GM12874 (cell line): Measurements from ENCODE around the gene SCCPDH.

Experiments used
- TF ChIP-seq, protein P1 (sequence below): IDR thresholded peaks from 2 replicates; pipeline ENCODE4 v1.5.1; 2011; ENCODE audit warnings: low read depth, mild to moderate bottlenecking, control low read depth, low read length, moderate library complexity; ENCODE audit not compliant: insufficient read depth

The SCCPDH gene

DNA sequence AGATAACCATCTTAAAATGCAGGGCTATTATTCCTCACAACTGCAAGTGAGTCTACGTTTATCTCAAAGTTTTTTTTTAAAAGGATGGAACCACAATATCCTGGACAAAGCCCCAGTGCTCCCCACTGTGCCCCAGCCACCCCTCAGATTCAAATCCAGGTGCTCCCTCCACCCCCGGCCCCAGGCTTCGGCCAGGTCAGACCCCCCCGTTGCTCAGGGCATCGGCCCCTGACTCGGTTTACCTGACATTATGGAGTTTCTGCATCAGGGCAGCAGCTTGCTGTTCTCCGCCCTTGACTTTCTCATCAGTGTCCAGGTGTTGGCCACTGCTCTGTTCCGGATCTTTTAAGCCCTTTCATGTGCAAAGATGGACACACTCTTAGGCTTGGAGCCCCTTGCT, 72.9 kb downstream of the SCCPDH start:
- TF ChIP-seq, protein P1, sequence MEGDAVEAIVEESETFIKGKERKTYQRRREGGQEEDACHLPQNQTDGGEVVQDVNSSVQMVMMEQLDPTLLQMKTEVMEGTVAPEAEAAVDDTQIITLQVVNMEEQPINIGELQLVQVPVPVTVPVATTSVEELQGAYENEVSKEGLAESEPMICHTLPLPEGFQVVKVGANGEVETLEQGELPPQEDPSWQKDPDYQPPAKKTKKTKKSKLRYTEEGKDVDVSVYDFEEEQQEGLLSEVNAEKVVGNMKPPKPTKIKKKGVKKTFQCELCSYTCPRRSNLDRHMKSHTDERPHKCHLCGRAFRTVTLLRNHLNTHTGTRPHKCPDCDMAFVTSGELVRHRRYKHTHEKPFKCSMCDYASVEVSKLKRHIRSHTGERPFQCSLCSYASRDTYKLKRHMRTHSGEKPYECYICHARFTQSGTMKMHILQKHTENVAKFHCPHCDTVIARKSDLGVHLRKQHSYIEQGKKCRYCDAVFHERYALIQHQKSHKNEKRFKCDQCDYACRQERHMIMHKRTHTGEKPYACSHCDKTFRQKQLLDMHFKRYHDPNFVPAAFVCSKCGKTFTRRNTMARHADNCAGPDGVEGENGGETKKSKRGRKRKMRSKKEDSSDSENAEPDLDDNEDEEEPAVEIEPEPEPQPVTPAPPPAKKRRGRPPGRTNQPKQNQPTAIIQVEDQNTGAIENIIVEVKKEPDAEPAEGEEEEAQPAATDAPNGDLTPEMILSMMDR, result no peak

DNA sequence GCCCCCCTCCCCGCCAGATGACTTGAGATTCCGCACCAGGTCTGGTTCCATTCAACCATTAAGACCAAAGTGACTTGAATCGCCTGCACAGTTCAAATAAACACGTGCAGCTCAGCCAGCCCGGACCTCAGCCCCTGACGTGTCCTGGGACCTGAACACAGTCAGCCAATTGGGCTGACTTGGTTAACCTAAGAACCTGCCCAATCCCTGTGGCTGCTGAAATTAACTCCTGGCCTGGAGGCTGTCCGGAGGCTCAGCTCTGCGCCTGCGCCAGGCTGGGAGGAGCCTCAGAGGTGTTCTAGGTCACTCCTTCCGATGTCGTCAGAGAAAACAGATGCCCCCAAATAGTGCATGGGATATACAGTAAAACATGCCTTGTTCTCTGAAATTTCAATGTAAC, 73.4 kb downstream of the SCCPDH start:
- TF ChIP-seq, protein P1, result no peak

DNA sequence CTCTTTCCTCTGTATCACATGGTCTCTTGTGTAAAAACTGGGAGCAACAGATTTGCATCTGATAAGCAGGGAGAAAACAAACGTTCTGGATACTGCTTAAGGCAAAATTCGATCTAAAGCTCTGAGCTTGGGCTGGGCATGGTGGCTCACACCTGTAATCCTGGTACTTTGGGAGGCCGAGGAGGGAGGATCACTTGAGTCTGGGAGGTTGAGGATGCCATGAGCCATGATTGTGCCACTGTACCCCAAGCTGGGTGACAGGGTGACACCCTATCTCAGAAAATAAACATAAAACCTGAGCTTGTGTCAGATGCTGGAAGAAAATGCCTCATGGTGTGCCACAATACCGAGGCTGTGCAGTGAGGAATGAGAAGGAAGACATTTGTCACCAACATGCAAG, 73.9 kb downstream of the SCCPDH start:
- TF ChIP-seq, protein P1, result no peak

DNA sequence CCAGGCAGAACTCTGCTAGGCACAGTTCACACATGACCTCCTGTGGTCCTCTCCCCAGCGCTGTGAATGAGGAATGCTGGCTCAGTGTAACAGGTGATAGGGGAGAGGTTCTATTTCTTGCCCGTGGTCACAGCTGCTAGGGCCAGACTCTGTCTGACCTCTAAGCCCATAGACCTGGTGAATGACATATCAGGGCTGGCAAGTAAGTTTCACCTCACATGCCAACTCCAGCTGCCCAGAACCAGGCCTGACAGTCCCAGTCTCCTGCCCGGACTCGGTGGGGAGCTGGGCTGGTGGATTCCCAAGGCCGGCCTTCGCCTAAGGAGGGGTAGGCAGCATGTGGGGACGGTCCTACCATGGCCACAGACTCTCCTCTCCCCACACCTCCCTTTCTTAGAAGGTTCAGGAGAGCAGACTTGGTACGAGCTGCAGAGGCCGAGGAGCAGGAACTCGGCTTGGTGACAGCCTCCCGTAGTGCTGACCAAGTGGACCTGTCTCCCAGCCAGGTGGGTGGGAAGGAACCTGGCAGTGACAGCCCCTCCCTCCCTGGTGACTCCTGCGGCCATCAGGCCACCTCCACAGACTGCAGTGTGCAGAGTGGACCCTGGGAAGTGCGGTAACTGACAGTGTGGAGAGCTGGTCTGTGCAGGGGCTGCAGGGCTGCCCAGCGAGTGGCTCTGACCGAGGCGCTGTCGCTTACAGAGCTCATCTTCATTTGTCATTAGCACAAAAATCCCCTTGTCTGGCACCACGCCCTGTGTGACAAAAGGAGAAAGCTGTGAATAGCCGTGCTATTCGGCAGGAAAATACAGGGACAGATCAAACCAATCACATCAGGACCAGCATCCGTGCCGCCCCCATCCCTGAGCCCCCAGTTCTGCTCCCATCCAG, 74.6 kb downstream of the SCCPDH start:
- TF ChIP-seq, protein P1, result no peak

DNA sequence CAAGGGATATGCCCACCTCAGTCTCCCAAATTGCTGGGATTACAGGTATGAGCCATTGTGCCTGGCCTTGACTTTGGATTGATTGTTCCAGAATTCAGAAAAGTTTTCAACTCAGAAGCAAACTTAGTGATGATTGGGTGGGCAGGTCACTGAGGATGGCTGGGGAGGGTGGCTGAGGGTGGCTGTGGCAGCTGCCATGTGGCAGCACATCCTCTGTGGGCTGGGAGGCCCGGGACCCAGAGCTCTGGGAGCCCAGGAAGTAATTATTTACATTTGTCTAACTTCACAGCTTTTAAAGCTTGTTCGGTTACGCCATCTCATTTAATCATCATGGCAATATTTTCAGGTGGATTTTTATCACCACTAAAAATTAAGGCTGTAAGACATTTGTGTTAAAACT, 76.1 kb downstream of the SCCPDH start:
- TF ChIP-seq, protein P1, result no peak

DNA sequence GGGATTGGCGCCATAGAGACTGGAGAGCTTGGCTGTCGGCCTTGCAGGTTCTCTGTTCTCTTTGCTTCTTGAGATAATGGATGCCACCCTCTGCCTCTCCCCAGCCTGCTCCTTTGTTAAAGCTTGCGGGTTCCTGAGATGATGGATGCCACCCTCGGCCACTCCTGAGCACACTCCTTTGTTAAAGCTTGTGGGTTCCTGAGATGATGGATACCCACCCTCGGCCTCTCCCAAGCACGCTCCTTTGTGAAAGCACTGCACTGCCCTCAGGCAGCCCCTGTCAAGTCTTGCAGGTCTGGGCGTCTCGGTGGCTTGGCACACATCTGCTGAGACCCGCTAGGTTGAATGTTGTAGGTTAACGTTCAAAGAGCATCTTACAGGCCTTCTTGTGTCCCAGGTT, 76.5 kb downstream of the SCCPDH start:
- TF ChIP-seq, protein P1, result no peak

DNA sequence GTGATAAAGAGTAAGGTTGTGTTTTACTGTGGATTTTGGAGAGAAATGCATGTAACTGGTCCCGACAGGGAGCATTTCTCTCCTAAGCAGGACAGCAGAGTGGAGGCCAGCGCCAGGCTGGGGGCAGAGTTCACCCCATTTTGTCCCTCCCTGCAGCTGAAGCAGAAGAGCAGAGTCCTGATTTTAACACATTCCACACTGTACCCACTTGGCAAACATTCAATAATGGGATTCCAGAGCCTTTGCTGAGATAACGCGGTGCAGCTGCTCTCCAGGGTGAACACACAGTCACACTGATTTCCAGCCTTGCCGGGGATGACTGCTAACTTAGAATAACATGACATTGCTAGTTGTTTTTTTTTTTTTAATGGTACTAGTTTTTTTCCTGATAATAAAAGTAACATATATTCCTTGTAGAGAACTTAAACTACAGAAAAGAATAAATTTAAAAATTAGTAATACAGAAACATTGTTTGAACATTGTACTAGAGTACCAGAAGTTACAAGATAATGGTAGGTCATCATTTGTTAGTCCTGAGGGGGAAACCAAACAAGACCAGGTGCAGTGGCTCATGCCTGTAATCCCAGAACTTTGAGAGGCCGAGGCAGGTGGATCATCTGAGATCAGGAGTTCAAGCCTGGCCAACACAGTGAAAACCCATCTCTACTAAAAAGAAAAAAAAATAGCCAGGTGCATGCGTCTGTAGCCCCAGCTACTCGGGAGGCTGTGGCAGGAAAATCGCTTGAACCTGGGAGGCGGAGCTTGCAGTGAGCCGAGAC, 77.2 kb downstream of the SCCPDH start:
- TF ChIP-seq, protein P1, result no peak
